DMS 273 (cell line): Measurements from ENCODE around the gene ALDH1A2.
"Not testable (repeated sequence)": the region's sequence is repeated elsewhere in the genome, so short reads cannot be mapped to it uniquely, and the experiment has no call there.

Source experiments
- DNase-seq: peaks from one replicate; lab custom pipeline; 2025; ENCODE audit not compliant: unreplicated experiment; lab: John Stamatoyannopoulos, UW

Gene ALDH1A2

DNA sequence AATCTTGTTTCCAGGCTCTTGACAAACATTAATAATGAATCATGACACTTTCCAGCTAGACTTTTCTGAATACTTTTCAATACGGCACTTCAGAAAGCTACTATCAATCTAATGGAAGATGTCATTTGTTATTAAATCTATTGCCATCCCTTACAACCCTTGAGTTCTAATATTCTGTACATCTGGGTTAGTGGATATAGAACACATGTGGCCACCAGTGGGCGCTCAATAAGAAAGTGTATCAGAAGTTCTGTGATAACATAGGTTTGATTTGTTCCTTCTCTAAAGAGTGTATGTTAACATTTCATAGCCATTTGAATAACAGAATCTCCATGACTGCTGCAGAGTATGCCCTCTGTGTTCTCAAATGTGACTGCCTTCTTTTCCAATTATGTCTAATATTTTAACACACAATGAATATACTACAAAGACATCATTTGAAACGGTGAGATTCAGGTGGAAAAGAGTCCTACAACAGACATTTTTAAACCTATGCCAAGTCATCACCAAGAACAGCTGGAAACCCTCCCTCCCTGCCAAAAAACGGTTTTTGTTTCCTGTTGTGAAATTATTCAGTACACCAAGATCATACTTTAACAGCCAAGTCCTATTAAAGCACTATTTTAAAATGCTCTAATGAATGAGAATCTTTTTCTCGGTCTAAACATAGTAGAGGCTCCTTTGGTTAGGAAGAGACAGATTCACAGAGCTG, 22.2 kb downstream of the ALDH1A2 start:
- peak; percentile 60 for DNase-seq

DNA sequence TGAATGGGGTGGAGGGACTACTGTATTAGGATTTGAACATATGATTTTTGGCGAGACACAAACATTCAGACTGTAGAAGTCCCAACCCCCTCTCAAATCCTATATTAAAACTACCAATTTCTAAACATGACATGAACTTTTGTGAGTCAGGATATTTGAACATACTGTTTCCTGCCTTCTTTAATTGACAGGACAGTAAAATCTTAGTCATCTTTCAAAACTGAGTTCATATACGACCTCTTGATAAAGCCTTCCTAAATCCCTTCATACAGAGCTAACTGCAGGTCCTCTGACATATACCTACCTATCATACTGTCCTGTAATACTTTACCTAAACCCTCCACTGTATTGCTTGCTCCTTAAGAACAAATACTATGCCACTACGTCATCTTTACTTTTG, 23.5 kb downstream of the ALDH1A2 start:
- DNase-seq: no peak

DNA sequence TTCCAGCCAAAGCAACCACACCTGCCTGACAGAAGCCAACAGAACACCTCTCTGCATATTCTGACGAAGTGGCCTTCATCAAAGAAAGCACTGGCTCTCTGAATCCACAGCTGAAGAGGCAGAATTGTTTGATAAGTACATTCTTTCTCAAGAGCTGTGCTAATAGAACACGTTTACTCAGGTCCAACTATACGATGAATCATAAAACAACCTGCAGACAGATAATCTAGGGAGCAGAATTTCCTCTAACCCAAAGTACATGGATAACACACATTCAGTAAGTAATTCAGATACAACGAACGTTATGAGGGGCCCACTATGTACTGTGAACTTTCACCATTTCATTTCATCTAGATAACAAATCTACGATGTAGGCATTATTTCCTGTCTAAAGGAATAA, 25.4 kb downstream of the ALDH1A2 start:
- DNase-seq: no peak

DNA sequence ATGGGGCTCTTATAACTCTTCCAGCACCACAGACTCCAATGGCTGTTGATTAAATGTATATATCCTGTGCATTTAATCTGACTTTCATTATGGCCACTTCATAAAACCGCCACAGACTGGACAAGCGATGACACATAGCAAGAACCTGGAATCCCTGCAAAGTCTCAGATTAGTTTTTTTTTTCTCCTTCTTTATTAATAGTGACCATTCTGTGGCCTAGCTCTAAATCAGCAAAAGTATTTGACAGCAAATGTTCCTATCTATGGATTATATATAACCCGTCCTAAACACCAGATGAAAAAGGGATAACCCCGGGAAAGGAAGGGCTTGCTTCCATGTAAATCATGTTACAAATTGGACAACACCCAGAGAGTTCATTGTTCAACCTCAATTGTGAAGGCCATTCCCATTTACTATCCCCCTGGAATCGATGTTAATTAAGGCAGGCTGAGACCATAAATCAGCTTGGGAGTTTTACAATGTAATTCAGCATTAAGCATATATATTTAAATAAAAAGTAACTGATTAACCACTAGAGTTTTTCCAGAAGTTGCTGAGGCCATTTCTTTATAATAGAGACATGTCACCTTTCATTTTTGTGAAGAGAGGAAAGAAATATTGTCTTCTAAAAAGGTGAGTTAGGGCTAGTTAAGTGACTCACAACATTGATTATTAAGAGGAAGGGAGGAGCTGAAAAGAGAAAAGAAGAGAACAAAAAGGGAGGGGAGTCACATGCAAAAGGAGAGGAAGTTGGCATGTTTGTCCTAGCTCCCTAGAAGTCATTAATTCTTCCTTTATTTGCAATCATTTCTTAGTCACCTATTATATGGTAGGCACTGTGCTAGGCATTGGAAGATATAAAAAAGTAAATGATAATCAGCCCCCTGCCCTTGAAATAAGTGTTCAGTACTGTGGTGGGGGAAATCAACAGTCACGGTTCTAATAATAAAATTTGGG, 26.2 kb downstream of the ALDH1A2 start:
- no peak for DNase-seq

DNA sequence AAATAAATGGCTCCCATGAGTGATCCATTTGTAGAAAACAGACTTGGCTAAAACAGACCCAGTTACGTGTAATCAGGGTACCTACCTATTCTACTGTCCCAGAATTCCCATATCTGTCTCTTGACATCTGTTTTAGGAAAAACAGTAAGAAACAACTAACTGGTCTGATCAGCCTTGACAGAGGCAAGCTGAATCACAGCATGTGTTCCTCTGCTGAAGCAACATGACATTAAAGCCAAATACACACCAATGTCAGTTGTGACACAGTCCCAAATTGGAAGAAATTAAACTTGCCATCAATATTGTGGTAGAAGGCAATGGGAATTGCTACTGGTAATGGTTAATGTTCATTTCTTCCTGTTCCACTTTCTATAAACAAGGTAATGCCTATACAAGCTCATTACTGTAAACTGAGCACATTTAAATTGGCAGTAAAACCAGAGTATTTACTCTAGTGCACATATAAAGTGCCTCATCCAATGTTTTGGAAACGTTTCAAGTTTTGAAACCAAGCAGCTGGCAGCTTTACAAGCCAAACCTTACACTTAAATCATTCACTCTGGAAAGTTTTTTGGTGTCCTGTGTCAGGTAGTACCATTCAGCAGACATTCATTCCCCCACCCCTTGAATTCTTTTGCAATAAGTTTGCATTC, 27.0 kb downstream of the ALDH1A2 start:
- peak; percentile 87 for DNase-seq

DNA sequence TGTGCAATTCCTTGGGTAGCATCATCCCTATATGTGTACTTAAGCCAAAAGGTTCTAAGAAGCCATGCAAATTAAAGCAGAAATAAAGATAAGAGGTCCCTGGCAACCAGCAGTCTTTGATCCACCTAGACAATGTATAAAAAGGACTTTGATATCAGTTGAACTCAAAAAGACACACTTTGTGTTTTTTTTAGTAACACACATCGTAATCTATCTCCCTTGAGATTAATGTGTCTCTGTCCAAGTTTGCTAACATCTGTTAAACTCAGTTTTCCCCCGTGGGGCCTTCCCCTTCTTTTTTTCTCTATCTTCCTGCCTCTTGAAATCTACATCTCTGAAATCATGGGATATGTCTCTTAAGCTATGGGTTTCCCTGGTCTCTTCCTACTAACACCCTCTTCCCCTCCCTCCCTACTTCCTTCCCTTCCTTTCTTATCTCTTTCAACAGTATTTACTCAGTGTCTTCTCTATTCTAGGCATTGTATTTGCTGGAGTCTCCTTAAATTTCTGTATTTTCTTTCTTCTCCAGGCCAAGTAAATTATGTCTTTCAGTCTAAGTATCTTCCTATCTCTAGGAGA, 27.7 kb downstream of the ALDH1A2 start:
- DNase-seq: peak; percentile 4

DNA sequence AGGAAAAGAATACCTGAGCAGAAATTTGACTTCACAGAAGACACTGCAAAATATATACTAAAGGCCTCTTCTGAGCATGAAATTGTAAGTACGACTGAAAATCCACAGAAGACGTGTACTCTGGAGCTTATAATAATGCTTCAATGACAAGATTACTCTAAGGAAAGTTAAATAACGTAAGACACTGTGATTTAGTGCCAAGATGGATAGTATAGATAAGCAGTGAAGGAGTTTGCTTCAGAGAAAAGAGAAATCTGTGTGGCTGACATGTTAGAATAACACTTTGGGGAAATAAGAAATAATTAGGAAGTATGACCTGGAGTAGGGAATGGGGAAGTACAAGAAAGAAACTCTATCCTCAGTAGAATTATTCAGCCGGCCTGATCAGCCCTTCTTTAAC, 28.9 kb downstream of the ALDH1A2 start:
- DNase-seq: no peak

DNA sequence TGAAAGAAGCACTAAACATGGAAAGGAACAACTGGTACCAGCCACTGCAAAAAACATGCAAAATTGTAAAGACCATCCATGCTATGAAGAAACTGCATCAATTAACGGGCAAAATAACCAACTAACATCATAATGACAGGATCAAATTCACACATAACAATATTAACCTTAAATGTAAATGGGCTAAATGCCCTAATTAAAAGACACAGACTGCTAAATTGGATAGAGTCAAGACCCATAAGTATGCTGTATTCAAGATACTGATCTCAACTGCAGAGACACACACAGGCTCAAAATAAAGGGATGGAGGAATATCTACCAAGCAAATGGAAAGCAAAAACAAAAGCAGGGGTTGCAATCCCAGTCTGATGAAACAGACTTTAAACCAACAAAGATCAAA, 37.1 kb downstream of the ALDH1A2 start:
- not testable (repeated sequence) for DNase-seq

DNA sequence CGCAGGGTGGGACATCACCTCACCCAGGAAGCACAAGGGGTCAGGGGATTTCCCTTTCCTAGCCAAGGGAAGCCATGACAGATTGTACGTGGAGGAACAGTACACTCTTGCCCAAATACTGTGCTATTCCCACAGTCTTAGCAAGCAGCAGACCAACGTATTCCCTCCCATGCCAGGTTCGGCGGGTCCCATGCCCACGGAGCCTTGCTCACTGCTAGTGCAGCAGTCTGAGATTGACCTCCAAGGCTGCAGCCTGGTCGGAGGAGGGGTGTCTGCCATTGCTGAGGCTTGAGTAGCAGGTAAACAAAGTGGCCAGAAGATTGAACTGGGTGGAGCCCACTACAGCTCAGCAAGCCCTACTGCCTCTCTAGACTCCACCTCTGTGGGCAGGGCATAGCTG, 39.0 kb downstream of the ALDH1A2 start:
- DNase-seq: no peak

DNA sequence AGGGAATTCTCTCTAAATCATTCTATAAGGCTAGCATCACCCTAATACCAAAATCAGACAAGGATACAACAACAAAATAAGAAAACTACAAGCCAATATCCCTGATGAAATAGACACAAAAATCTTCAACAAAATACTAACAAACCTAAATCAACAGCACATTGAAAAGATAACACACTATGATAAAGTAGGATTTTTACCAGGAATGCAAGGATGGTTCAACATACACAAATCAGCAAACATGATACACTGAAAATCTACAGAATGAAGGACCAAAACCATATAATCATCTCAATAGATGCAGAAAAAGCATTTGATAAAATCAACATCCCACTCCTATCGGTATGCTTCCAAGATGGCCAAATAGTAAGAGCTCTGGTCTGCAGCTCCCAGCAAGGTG, 39.5 kb downstream of the ALDH1A2 start:
- no peak for DNase-seq

DNA sequence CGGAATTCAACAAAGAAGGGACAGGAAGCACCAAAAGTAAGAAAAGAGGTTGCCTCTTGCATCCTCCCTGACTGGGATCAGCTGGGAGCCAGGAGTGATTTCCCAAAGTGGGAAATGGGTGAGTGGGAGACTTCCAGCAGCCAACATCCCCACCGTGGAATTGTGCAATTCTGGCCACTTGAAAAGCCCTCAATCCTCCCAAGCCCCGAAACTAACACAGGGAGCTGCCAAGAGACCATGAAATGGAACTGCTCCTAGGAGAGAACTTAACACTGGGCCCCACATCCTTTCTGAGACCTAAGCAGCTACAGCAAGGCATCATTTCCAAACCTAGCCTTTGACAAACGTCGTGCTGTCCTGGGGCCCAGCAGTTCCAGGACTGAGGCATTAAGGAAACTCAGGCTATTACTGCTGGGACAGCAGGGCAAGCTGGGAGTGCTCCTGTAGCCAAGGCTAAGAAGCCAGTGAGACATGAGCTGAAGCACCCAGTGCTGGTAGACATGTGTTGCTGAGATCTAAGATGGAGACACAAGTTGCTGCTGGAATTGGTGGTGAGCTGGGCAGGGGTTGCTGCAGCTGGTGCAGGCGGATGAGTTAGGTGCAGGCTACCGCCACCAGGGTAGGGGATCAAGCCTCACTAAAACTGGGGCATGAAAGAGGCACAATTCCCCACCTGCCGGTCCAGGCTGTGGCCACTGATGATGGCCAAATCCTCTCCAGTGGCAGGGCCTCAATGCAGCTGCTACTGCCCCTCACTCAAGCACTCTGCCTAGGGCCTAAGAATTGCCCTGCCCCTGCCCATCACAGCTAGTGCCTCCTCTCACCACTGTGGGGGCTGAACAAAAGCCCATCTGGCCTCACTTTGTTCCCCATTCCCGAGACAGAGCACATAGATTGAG, 43.9 kb downstream of the ALDH1A2 start:
- DNase-seq: no peak

DNA sequence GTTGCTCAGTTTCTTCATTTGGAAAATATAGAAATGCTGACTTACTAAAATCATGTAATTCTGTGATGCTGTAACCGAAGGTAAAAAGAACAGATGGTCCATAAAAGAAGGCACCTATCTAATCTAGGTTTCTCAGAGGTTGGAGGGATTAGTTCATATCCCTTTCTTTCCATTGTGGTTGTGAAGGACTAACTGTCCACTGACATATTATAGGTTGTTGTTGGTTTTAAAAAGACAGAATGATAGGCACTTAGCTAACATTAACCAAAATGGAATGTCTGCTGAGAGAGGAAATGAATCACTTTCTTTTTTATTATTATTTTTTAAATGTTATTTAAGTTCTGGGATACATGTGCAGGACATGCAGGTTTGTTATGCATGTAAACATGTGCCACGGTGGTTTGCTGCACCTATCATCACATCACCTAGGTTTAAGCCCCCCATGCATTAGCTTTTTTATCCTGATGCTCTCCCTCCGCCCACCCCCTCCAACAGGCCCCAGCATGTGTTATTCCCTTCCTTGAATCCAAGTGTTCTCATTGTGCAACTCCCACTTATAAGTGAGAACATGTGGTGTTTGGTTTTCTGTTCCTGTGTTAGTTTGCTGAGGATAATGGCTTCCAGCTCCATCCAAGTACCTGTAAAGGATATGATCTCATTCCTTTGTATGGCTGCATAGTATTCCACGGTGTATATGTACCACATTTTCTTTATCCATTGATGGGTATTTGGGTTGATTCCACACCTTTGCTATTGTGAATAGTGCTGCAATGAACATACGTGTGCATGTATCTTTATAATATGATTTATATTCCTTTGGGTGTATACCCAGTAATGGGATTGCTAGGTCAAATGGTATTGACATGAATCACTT, 45.8 kb downstream of the ALDH1A2 start:
- no peak for DNase-seq

DNA sequence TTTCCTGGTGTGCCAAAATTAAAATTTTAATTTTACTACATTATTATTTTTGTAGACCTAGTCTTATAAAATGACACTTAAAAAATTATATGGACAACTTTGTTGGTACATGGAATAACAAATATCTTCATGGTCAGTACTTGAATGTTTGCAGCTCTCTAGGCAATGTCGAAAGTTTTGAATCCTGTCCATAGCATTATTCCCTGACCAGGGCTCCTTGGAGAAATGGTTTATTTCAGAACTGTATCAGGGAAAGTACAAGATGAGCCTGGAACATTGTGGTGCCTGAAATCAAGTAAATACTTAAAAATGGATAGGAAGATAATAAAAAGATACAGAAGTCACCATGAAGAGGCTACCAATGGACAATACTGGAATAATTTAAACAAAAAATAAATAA, 47.6 kb downstream of the ALDH1A2 start:
- DNase-seq: no peak

DNA sequence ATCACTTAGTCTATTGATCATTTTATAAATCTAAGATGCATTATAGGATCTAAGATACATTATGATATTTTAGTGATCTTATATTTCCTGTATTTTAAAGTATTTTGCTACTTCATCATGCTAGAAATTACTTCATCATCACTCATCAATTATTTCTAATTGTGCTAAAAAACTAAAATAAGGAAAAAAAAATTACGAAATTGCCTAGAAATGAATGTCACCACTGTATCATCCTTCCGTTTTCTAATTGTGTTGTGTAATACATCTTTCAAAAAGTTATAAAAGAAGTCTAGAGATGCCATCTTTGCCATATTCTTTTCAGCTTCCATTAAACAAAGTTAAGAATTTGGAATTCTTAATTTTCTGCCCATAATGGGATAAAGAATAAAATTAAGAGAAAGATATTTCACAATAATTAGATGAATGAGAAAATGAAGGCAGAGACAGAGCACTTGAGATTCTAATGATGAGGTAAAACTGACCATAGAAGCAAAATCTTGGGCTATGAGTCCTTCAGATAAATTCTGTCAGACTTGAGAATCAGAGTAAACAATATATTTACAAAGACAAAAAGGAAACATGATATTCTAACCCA, 48.8 kb downstream of the ALDH1A2 start:
- no peak for DNase-seq

DNA sequence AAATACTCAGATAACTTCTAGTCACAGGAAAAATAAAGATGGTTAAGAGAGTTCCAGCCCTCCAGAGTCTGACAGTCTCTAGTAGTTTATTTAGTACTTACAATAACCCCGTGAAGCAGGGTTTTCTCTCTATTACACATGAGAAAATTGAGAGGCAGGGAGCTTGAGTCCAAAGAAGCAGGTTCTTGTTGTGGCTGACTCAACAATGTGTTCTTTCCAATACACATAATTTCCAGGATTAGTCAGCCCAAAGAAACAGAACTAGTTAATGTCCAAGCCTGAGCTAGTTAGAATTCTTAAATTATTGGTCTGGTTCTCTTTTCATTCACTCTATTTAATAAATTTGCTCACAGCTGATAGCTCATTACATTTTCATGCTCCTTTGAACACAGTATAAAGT, 49.9 kb downstream of the ALDH1A2 start:
- no peak for DNase-seq

DNA sequence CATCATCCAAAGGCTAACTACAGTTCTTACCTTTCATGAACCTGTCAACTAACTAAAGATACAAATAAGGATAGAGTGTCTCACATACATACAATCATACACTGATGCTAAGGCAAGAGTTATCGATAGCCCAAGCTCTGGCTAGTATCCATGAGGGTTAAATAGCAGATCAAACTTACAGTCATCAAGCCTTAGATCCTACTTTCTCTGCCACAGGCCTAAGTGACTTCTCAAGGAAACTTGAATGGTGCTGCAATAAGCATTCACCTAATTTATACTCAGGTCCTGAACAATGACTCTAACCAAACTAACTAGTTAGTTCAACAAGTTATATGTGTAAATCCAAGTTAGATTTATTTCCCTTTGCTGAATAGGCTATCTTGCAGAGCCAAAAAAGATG, 51.0 kb downstream of the ALDH1A2 start:
- DNase-seq: no peak

DNA sequence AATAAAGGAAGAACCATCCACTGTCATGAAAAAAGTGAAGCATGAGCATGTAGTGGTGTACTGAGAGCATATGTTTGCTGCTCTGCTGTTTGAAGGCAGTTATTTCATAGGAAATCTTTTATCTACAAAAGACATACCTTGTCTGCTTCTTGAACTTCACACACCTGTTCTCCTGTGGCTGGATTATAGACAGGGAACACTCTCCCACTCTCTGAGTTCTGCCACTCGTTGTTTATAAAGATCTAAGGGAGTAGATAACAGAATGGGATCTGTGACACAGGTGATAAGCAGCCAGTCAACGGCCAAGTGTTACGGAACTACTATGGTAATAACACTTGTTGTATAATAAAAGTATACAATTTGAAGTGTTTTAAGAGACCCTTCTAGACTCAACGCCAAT, 51.5 kb downstream of the ALDH1A2 start:
- no peak for DNase-seq

DNA sequence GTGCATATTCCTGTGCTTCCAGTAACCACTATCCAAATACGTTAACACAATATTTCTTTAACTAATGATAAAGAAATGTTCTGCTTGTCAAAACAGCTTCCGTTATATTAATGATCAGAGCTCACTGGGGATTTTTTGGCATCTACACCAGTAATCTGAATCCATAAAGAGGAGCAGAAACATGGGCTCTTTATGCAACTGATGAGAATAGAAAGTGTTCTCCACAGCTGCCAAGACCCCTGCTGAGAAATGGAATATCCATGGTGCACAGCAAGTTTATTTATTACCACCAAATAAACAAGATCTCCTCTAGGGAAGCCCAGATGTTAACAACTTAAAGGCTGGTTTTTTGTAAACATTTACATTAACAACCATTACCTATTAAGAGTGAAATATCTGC, 54.5 kb downstream of the ALDH1A2 start:
- peak; percentile 8 for DNase-seq

DNA sequence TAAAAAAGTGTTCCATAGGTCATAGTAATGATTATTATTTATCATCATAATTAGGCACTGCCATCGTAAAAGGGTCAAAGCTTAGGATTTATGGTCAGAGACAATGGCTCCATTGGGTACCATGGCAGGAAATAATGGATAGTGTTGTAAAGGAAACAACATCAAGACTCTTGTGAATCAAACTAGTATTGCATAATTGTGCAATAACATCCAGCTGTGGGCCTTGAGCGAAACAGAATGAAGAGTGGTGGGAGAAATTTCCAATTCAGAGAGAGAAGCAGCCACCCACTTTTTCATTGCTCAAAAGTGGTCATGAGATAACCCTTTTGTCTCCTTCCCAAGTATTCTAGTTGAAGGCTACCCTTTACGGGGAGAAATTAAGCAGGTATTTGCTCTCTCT, 61.7 kb downstream of the ALDH1A2 start:
- no peak for DNase-seq
